Psoas muscle (tissue), 8 donors: ENCODE results near the gene TFB1M. TPM values are rescaled to one million over a fixed set of nuclear protein-coding genes. Genes with fewer than 3 reads are reported as not detected.
"Not testable (repeated sequence)": the region's sequence is repeated elsewhere in the genome, so short reads cannot be mapped to it uniquely, and the experiment has no call there.

Source experiments
- ATAC-seq, 4 donors: fragments of 200-7000 bp; cut with Tn5 transposase; one replicate each; pipeline ENCODE4 v1.9.1; 2020; ENCODE audit warnings: moderate library complexity in 3 of 4, mild to moderate bottlenecking in 2 of 4
- DNase-seq, 2 donors: peaks; one replicate each; pipeline ENCODE4 v3.0.0-alpha.2; 2020
- H3K27ac ChIP-seq: fragments of 200-600 bp; one replicate; pipeline ENCODE4 v1.8.0; 2022
- H3K27me3 ChIP-seq, 3 donors: fragments of 200-600 bp in 1 of 3; one replicate each; pipeline versions ENCODE4 v1.6.1 to v1.8.0; 2013 to 2022; ENCODE audit warnings: low read length in 2 of 3, mild to moderate bottlenecking in 2 of 3, moderate library complexity in 1 of 3; ENCODE audit not compliant: insufficient read depth in 3 of 3
- H3K36me3 ChIP-seq, 2 donors: fragments of 200-600 bp in 1 of 2; one replicate each; pipeline versions ENCODE4 v1.6.1 to v1.8.0; 2013 to 2022; ENCODE audit warnings: low read depth in 1 of 2, mild to moderate bottlenecking in 1 of 2, moderate library complexity in 1 of 2; ENCODE audit not compliant: insufficient read depth in 1 of 2
- H3K4me1 ChIP-seq: fragments of 200-600 bp; one replicate; pipeline ENCODE4 v1.8.0; 2022
- H3K4me3 ChIP-seq: fragments of 200-600 bp; one replicate; pipeline ENCODE4 v1.8.0; 2022; ENCODE audit warnings: mild to moderate bottlenecking
- H3K9me3 ChIP-seq: fragments of 200-600 bp; one replicate; pipeline ENCODE4 v1.8.0; 2022
- CTCF ChIP-seq: fragments of 200-600 bp; IDR thresholded peaks from one replicate; pipeline ENCODE4 v1.8.0; 2022; ENCODE audit warnings: antibody characterized with exemption
- WGBS, 3 donors: extraction: QIAGEN DNeasy Blood & Tissue Kit; methylation state at CpG; one replicate each; pipeline versions ENCODE4 v1.1.6 to v1.1.7; 2013; 5-methylcytosine and 5-hydroxymethylcytosine counted together
- intact Hi-C, 2 donors: fragments of 100-400 bp; cut with DNase I; formaldehyde crosslinking; loops; one replicate each; pipeline versions ENCODE4 v1.11.0 to v1.14.2; 2022
- polyA plus RNA-seq, 3 donors: library from polyadenylated mRNA; stranded (reverse); fragments of 200-250 nt; gene quantifications; one replicate each; pipeline ENCODE4 v1.2.3, GENCODE V29; 2013
- total RNA-seq, 4 donors: library from RNA; stranded (reverse); fragmentation: NEBNext Ultra II Directional in 2 of 4; extraction: Animal tissue kit (Norgen Biotek cat#: 25700) in 2 of 4; gene quantifications; one replicate each; pipeline versions ENCODE4 v1.2.1 to v1.2.4, GENCODE V29; 2021 to 2023
- donor health status: healthy with polysubstance abuse.
- donor health status: DM: no; HTN: no; CAD: no; lungs with moderate emphysema.
- donor health status: Bipolar disorder and iron deficiency.
- donor health status: healthy.
- donor health status: DM: yes; HTN: yes; CAD: no.
- donor health status: DM: no; HTN: no; CAD: no.
- donor health status: DM: no; HTN: no; CAD: no.
- donor health status: DM: yes; HTN: yes; CAD: no.

Gene TFB1M
- total and polyA plus RNA-seq, 7 donors = 7.2 to 25.9 (median 17.8) TPM

- intact Hi-C loops = no loop called here
- H3K4me1 ChIP-seq = no peaks in the 10 kb centered on the region
- TF ChIP-seq CTCF = no peak
- DNase-seq (no peak), ATAC-seq (no peak)
- H3K9me3 ChIP-seq = no peaks in the 10 kb centered on the region
- no peaks in the 10 kb centered on the region for H3K27me3 ChIP-seq
- H3K36me3 ChIP-seq = no peaks in the 10 kb centered on the region
- H3K27ac ChIP-seq = no peak overlapping the region
- H3K4me3 ChIP-seq = no peak overlapping the region
- 88 to 92% (median 92%) methylated on average over 4 of the region's 4 CpGs for WGBS, 3 donors
Observed at GRCh38 chr6:155222506-155222905, 91.8 kb downstream of the TFB1M start.

GRCh38 chr6:155221086-155221485 is 93.2 kb downstream of the TFB1M start:
- intact Hi-C loops = no loop called here
- Histone ChIP-seq H3K27ac (no peak overlapping the region), H3K27me3 (no peaks in the 10 kb centered on the region), H3K36me3 (no peaks in the 10 kb centered on the region), H3K4me1 (no peaks in the 10 kb centered on the region), H3K4me3 (no peak overlapping the region), H3K9me3 (no peaks in the 10 kb centered on the region)
- DNase-seq = no peak
- 82 to 87% (median 86%) methylated on average over 4 of the region's 4 CpGs for WGBS, 3 donors
- ATAC-seq = no peak
- no peak for TF ChIP-seq CTCF

GRCh38 chr6:155219858-155220301 is 94.4 kb downstream of the TFB1M start:
- DNase-seq (no peak), ATAC-seq (peak in 2 of 4 donors; percentile 47 to 63)
- Histone ChIP-seq H3K36me3 (no peaks in the 10 kb centered on the region), H3K27ac (no peak overlapping the region), H3K27me3 (no peaks in the 10 kb centered on the region), H3K4me3 (no peak overlapping the region), H3K4me1 (no peaks in the 10 kb centered on the region), H3K9me3 (no peaks in the 10 kb centered on the region)
- 37 to 65% (median 52%) methylated on average over 5 of the region's 5 CpGs for WGBS, 3 donors
- TF ChIP-seq CTCF = no peak
- intact Hi-C loops = no loop called here

GRCh38 chr6:155219299-155219698 is 95.0 kb downstream of the TFB1M start:
- Histone ChIP-seq H3K27ac (no peak overlapping the region), H3K4me3 (no peak overlapping the region), H3K27me3 (no peaks in the 10 kb centered on the region), H3K9me3 (no peaks in the 10 kb centered on the region), H3K36me3 (no peaks in the 10 kb centered on the region), H3K4me1 (no peaks in the 10 kb centered on the region)
- DNase-seq (no peak), ATAC-seq (no peak)
- intact Hi-C loops = no loop called here
- TF ChIP-seq CTCF = no peak
- WGBS, 3 donors = 60 to 76% (median 62%) methylated on average over 7 of the region's 7 CpGs

GRCh38 chr6:155218711-155219110 is 95.6 kb downstream of the TFB1M start:
- H3K36me3 ChIP-seq, H3K4me1 ChIP-seq, ATAC-seq, H3K27me3 ChIP-seq, H3K27ac ChIP-seq, DNase-seq, H3K4me3 ChIP-seq, intact Hi-C loops, H3K9me3 ChIP-seq: not testable (repeated sequence)
- WGBS, 3 donors = 89 to 96% (median 93%) methylated on average over 14 to 20 of the region's 20 CpGs
